Measurements from ENCODE around the gene CALB2. TPM values are rescaled to one million over a fixed set of nuclear protein-coding genes. Genes with fewer than 3 reads are reported as not detected.

Gene CALB2
- total RNA-seq, 4 donors from 2014 or later, result 0.23 to 3.2 (median 0.31) TPM; not detected in 1

- Histone ChIP-seq H3K4me1 (no peaks in the 10 kb centered on the region), H3K4me3 (no peak overlapping the region), H3K9me3 (no peaks in the 10 kb centered on the region), H3K27ac (no peak overlapping the region), H3K36me3 (no peaks in the 10 kb centered on the region), H3K27me3 (peaks cover 4 to 10% (median 6%) of the 10 kb centered on the region in 3 donors)
- TF ChIP-seq POLR2A (IDR thresholded peaks at IDR 0.05) (no peak), CTCF (IDR thresholded peaks at IDR 0.05 in 4 of 5, conservative IDR thresholded peaks at IDR 0.05 in 1 of 5) (no peak)
- ATAC-seq (no peak), DNase-seq (no peak)
- intact Hi-C loops (cut with DNase I; ENCODE audit: low total_unique reads) (no loop called here), in situ Hi-C loops (cut with MboI; ENCODE audit: low sequenced_read_pairs in 4 of 4) (no loop called here)
Observed at GRCh38 chr16:71383054-71383773, 24.7 kb downstream of the CALB2 start.

- H3K27ac ChIP-seq, result no peak overlapping the region
- peaks cover 4 to 10% (median 6%) of the 10 kb centered on the region in 3 donors for H3K27me3 ChIP-seq
- DNase-seq (no peak), ATAC-seq (no peak)
- no peak for TF ChIP-seq POLR2A (IDR thresholded peaks at IDR 0.05)
- TF ChIP-seq CTCF (IDR thresholded peaks at IDR 0.05 in 4 of 5, conservative IDR thresholded peaks at IDR 0.05 in 1 of 5), result no peak
- intact Hi-C loops (cut with DNase I; ENCODE audit: low total_unique reads), result no loop called here
- no peaks in the 10 kb centered on the region for H3K36me3 ChIP-seq
- no peak overlapping the region for H3K4me3 ChIP-seq
- H3K9me3 ChIP-seq, result no peaks in the 10 kb centered on the region
- in situ Hi-C loops (cut with MboI; ENCODE audit: low sequenced_read_pairs in 4 of 4), result no loop called here
- H3K4me1 ChIP-seq, result no peaks in the 10 kb centered on the region
Observed at GRCh38 chr16:71384073-71384724, 25.7 kb downstream of the CALB2 start.

GRCh38 chr16:71387045-71387871 is 28.7 kb downstream of the CALB2 start:
- intact Hi-C loops (cut with DNase I; ENCODE audit: low total_unique reads), result no loop called here
- no peak for DNase-seq
- no peak for ATAC-seq
- Histone ChIP-seq H3K36me3 (no peaks in the 10 kb centered on the region), H3K27me3 (peaks cover 4 to 7% (median 6%) of the 10 kb centered on the region in 3 donors), H3K9me3 (no peaks in the 10 kb centered on the region), H3K4me1 (no peaks in the 10 kb centered on the region), H3K27ac (no peak overlapping the region), H3K4me3 (no peak overlapping the region)
- TF ChIP-seq CTCF (IDR thresholded peaks at IDR 0.05 in 4 of 5, conservative IDR thresholded peaks at IDR 0.05 in 1 of 5) (no peak), POLR2A (IDR thresholded peaks at IDR 0.05) (no peak)
- in situ Hi-C loops (cut with MboI; ENCODE audit: low sequenced_read_pairs in 4 of 4), result no loop called here

GRCh38 chr16:71389330-71389729 is 30.8 kb downstream of the CALB2 start:
- intact Hi-C loops (cut with DNase I; ENCODE audit: low total_unique reads), result no loop called here
- H3K27me3 ChIP-seq, result peaks cover 4 to 10% (median 6%) of the 10 kb centered on the region in 3 donors
- H3K4me1 ChIP-seq, result no peaks in the 10 kb centered on the region
- DNase-seq (no peak), ATAC-seq (no peak)
- no peak overlapping the region for H3K27ac ChIP-seq
- TF ChIP-seq POLR2A (IDR thresholded peaks at IDR 0.05) (no peak), CTCF (IDR thresholded peaks at IDR 0.05 in 4 of 5, conservative IDR thresholded peaks at IDR 0.05 in 1 of 5) (no peak)
- H3K9me3 ChIP-seq, result no peaks in the 10 kb centered on the region
- no peaks in the 10 kb centered on the region for H3K36me3 ChIP-seq
- H3K4me3 ChIP-seq, result no peak overlapping the region
- in situ Hi-C loops (cut with MboI; ENCODE audit: low sequenced_read_pairs in 4 of 4), result no loop called here

Data from gastrocnemius medialis (tissue), 4 donors.